Keratinocyte (primary cell): ENCODE results near the gene TENM4.

Source experiments
- EZH2 ChIP-seq: IDR thresholded peaks from one replicate; pipeline ENCODE4 v1.6.1; 2012; ENCODE audit warnings: inconsistent platforms, mild to moderate bottlenecking, low read length, moderate library complexity
- TF ChIP-seq, protein P1 (sequence below), 3 experiments: IDR thresholded peaks in 1 of 3; conservative IDR thresholded peaks in 1 of 3; optimal IDR thresholded peaks in 1 of 3; 2 replicates in 2 of 3; 3 replicates in 1 of 3; pipeline versions ENCODE3 to v1.5.1; 2011; ENCODE audit warnings: low read length in 3 of 3, mild to moderate bottlenecking in 3 of 3, moderate library complexity in 2 of 3, control low read depth in 1 of 3, inconsistent platforms in 1 of 3; ENCODE audit not compliant: insufficient read depth in 2 of 3; ENCODE audit errors: extremely low read depth in 1 of 3

DNA sequence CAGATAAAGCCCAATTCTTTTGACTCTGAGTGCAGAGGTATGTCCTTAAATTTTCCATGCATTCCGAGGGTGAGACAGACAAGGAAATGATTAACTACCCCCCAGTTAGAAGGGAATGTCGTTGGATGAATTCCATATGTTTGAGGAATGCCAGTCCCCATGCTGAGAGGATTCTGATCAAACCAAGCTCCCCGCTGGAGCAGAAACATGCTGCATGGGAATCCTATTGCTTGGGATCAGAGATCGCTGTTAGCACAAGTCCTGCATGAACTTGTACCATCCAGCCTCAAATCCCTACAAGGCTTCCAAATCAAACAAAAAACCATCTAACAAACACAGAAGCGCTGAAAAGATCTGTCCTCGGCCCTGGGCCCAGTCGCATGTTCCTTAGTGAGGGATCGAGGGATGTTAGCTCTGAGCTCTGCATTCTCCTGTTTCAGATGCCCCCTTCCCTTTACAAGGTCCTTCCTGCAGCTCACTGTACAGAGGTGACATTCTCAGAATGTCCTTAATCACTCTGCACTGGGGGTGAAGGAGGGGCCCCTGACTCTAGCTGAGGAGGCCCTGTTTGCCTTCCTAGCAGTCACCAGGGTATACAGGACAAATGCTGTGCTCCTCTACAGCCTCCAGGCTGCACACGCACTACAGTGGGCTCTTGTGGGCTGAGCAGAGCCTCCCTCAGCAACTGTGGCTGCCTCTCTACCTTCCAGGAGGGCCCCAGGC, 353.4 kb downstream of the TENM4 start:
- TF ChIP-seq, protein P1, sequence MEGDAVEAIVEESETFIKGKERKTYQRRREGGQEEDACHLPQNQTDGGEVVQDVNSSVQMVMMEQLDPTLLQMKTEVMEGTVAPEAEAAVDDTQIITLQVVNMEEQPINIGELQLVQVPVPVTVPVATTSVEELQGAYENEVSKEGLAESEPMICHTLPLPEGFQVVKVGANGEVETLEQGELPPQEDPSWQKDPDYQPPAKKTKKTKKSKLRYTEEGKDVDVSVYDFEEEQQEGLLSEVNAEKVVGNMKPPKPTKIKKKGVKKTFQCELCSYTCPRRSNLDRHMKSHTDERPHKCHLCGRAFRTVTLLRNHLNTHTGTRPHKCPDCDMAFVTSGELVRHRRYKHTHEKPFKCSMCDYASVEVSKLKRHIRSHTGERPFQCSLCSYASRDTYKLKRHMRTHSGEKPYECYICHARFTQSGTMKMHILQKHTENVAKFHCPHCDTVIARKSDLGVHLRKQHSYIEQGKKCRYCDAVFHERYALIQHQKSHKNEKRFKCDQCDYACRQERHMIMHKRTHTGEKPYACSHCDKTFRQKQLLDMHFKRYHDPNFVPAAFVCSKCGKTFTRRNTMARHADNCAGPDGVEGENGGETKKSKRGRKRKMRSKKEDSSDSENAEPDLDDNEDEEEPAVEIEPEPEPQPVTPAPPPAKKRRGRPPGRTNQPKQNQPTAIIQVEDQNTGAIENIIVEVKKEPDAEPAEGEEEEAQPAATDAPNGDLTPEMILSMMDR (optimal IDR thresholded peaks at IDR 0.05 in 1 of 3, IDR thresholded peaks at IDR 0.05 in 1 of 3, conservative IDR thresholded peaks at IDR 0.05 in 1 of 3; ENCODE audit: extremely low read depth in 1 of 3, insufficient read depth in 2 of 3, low read length in 3 of 3) = no peak
- TF ChIP-seq EZH2 = no peak
